AG08396 (cell line): Measurements from ENCODE around the gene SOX13.

Source experiments
- DNase-seq: peaks from one replicate; pipeline ENCODE4 v3.0.0; 2012; ENCODE audit warnings: low spot score, mixed read lengths

Gene SOX13

GRCh38 chr1:204130981-204131892, 58.3 kb downstream of the SOX13 start:
- DNase-seq = peak; percentile 87

- DNase-seq = no peak
Measured at GRCh38 chr1:204131978-204132377, 59.1 kb downstream of the SOX13 start.

- DNase-seq = no peak
Measured at GRCh38 chr1:204132718-204133117, 59.8 kb downstream of the SOX13 start.

- no peak for DNase-seq
Measured at GRCh38 chr1:204134103-204134502, 61.2 kb downstream of the SOX13 start.

GRCh38 chr1:204136814-204137213, 63.9 kb downstream of the SOX13 start:
- no peak for DNase-seq

GRCh38 chr1:204139088-204139487, 66.2 kb downstream of the SOX13 start:
- DNase-seq = no peak

GRCh38 chr1:204139952-204140351, 67.0 kb downstream of the SOX13 start:
- no peak for DNase-seq

- no peak for DNase-seq
Measured at GRCh38 chr1:204141131-204141530, 68.2 kb downstream of the SOX13 start.

- no peak for DNase-seq
Measured at GRCh38 chr1:204142032-204142974, 69.4 kb downstream of the SOX13 start.

GRCh38 chr1:204143276-204144041, 70.5 kb downstream of the SOX13 start:
- no peak for DNase-seq

- no peak for DNase-seq
Measured at GRCh38 chr1:204145033-204145504, 72.2 kb downstream of the SOX13 start.

- DNase-seq = no peak
Measured at GRCh38 chr1:204146309-204146708, 73.4 kb downstream of the SOX13 start.

GRCh38 chr1:204146965-204147364, 74.0 kb downstream of the SOX13 start:
- DNase-seq = no peak

GRCh38 chr1:204147406-204148383, 74.8 kb downstream of the SOX13 start:
- DNase-seq = no peak

GRCh38 chr1:204149107-204149506, 76.2 kb downstream of the SOX13 start:
- no peak for DNase-seq

- no peak for DNase-seq
Measured at GRCh38 chr1:204149635-204150565, 77.0 kb downstream of the SOX13 start.

GRCh38 chr1:204150702-204151551, 78.0 kb downstream of the SOX13 start:
- DNase-seq = peak; percentile 38

GRCh38 chr1:204151552-204152309, 78.8 kb downstream of the SOX13 start, which contains the start of gene ETNK2:
Gene ETNK2, minus strand, starts transcription at chr1:204152044. Its CDS starts 192 bp downstream, at chr1:204151852.
- DNase-seq = peak; percentile 92
